Gastrocnemius medialis (tissue), 4 donors: ENCODE measurements around the gene TCTN1.

Experiments used
- CTCF ChIP-seq, 5 experiments: fragments of 450-650 bp in 3 of 5; fragments of 200-600 bp in 2 of 5; sonication (generic) in 2 of 5; IDR thresholded peaks in 4 of 5; conservative IDR thresholded peaks in 1 of 5; 1 replicate in 4 of 5; 2 replicates in 1 of 5; pipeline ENCODE4 v1.5.1; 2016 to 2019; ENCODE audit warnings: antibody characterized with exemption in 5 of 5, mild to moderate bottlenecking in 3 of 5, moderate library complexity in 3 of 5
- POLR2A ChIP-seq, 2 donors: fragments of 450-650 bp; IDR thresholded peaks; one replicate each; pipeline ENCODE4 v1.6.1; 2017; ENCODE audit warnings: antibody characterized with exemption in 2 of 2, mild to moderate bottlenecking in 2 of 2, moderate library complexity in 2 of 2

DNA sequence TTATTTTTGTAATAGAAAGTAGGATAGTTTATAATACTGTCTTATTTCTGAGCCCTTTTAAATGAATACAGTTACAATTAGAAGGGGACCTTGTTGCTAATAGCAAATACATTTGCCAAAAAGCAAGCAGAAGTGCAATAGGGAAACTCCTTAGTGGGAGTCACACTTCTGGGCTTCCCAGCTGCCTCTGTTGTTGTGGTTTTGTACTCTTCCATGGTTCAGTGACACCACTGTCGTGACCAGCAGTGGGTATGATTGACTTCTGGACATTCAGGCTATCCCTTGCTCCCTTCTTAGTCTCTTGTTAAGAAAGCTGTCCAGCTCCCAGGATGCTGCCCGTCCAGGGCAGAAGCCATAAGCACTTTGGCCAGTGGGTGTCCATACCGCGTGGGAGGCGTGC is 22.6 kb downstream of the TCTN1 start:
- TF ChIP-seq CTCF (IDR thresholded peaks at IDR 0.05 in 4 of 5, conservative IDR thresholded peaks at IDR 0.05 in 1 of 5) (no peak), POLR2A (IDR thresholded peaks at IDR 0.05) (no peak)
